HG03571 (cell line): ENCODE results near the gene PDIA5.

Experiments
- ATAC-seq: cut with Tn5 transposase; IDR thresholded peaks from one replicate; pipeline ENCODE4 v1.9.1; 2021; ENCODE audit not compliant: unreplicated experiment

The PDIA5 gene

DNA sequence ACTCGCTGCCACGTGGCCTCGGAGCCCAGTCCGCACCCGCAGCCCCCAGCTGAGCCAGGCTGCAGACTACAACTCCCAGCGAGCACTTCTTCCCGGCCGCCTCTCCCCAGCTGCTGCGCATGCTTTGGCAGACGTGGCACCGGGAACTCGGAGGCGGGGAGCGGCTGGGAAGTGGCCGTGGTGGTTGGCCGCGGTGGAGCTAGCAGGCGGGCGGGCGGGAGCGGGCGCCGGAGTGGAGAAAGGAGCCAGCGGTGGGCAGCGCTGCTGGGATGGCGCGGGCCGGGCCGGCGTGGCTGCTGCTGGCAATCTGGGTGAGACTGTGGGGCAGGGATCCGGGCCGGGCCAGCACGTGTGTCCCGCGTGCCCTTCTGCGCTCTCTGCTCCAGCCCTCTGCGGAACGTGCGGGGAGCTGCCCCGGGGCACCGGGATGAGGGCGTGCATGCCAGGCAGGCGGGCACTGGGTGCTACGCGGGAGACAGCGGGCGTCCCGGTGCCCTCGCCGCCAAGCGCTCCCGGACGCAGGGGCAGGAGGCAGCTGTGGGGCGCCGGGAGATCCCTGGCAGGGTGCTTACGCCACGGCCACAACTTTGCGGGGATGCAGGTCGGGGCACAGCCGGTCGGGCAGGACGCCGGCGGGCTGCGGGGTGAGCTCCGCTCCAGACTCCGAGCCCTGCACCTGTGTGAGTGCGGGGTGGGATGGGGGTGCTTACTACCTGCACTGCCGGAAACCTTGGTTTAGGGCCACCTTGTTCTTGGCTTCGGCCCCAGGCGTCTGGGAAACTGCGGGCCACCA is at the start of gene PDIA5:
Gene PDIA5 (plus strand): TSS at position 130 of the 793 bp plus-strand sequence. CDS start 140 bp downstream, at position 270.
- peak; percentile 86 for ATAC-seq

DNA sequence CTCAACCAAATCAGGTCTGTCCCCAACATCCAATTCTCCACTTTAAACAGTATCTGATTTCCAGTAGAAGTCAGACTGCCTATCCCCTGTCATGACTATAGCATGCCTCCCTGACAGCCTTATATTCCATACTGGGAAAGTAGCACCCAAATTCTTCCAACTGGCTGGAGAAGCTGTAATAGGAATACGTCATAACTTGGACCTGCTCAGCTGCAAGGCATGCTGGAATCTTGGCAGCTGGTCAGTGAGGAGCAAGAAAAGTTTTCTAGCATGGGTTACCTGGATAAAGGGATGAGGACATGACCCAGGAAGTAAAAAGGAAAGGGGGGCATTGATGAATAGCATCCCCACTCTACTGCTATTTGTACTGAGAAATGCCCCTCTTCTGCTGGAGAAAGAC is 48.1 kb upstream of the PDIA5 start:
- ATAC-seq: no peak

DNA sequence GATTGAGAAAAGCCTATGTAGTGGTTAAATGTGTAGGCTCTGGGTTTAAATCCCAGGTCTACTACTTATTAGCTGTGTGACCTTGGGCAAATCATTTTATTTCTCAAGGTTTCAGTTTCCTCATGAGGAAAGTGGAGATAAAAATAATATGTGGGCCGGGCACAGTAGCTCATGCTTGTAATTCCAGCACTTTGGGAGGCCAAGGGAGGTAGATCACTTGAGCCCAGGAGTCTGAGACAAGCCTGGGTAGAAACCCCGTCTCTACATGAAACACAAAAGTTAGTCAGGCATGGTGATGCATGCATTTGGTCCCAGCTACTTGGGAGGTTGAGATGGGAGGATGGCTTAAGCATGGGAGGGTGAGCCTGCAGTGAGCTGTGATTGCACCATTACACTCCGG is 47.7 kb upstream of the PDIA5 start:
- no peak for ATAC-seq

DNA sequence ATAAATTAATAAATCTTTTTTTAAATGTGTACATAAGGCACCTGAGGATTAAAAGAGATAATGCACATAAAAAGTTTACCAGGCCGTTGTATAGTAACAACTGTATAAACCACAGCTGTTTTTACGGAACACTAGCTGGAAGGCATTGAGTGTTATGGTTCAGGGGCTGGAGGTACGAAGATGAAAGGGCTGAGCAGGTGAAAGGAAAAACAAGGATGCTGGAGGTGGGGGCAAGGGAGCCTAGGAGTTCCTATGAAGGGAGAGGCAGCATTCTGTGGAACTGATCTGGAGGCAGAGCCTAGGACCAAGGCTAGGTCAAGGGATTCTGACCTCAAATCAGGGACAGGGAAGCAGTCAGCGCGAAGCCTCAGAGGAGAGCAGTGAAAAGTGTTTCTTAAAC is 47.2 kb upstream of the PDIA5 start:
- no peak for ATAC-seq

DNA sequence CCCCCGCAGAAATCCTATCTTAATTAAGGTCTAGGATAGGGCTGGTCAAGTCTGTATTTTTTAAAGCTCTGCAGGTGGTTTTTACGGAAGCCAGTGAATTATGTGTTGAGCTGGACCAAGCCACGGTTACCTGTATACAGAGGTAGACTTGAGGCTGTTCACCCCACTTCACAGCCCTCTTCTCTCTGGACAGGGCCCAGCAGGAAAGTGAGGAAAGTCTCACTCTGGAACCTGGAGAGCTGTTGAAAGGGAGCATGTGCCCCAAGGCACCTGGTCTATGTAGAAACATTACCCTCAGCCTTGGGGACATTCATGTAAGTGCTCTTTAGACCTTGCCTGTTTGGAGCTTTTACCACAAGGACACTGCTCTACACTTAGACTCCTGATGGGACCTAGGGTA is 46.1 kb upstream of the PDIA5 start:
- no peak for ATAC-seq

DNA sequence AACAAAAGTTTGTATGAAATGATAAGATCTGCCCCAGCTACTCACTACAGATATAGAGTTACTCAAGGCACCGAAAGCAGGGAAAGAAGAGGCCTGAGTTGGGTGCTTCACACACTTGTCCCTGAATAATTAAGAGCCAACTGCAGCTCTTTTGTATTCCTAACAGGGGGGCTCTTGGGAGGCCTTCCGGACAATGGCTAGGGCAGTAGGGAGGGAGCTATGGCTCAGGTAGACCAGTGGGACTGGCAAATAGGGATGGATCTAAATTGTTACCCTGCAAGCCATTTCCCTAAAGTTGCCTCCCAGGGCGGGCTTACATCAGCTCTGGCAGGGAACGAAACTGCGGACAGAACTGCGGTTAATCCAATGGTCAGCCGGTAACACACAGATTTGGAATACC is 45.4 kb upstream of the PDIA5 start:
- no peak for ATAC-seq

DNA sequence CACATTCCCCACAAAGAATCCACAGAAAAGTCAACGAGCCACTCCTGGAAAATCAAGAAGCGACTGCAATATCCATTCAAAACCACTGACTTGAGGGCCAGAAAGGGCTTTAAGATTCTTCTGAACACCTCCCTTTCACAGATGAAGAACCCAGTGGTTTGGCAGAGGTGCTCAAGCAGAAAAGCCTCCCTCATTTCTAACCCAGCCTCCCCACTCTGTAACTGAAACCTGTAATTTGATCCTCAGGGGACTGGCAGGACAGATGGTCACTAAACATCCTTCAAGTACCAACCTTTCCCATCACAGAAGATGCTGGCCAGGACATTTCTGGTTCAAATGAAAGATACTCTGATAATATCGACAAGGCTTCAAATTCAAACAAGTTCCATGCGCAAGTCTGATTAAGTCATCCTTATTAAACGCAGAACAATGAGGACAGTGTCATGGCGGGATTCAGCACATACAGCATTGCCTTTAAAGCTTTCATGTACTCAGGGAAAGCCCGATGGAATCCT is 44.8 kb upstream of the PDIA5 start:
- ATAC-seq: no peak

DNA sequence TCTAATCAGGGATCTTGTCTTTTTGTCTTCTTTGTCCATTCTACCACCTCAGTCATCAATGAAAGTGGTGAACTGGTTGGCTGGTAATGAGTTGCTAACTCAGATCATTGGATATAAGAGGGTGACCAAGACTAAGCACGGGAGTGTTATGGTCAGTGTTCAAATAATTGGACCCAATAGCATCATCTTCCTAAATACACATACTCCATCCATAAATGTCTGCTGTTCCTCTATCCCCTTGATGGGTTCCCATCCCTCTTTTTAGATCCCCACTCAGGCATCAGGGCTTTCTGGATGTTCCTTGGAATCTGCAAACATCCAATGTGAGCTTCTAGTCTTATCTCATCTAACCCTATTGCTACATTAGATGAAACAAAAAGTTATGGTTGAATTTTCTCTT is 42.8 kb upstream of the PDIA5 start:
- ATAC-seq: no peak

DNA sequence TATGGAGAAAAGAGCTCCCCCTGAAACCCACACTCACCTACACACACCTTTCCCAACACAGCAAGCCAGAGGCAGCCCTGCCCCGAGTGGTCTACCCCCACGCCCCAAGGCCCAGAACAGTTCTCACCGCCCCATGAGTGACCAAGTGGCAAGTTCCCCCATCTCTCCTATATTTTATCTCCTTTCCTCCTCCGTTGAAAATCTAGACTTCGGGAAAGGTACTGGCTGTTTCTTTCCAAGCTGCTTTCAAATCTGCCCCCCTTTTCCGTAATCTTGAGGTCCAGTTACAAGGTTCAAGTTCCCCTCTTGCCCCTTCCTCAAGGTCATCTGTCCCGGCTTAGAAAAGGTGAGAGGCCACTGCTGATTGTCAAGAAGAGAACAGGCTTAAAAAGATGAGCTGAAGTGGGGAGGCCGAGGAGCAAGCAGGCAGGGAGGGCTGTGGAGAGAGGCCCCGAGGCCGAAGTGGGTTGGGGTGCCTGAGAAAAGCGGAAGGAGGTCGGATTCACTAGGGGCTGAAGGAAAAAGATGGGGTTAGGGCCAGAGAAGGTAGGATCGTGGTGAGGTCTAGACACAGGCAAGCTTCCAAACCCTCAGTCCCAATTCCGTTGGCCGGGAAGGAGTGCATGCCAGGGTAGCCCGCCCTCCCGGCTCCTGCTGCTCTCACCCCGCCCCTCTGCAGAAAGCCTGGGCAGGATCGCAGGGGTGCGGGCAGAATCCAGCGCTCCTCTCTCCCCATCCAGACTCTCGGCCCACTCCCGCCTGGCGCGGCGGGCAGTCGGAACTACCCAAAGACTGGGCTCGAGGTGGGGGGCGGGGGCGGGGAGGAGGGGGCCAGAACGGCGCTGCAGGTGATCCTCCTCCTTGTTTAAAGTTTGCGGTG is 40.9 kb upstream of the PDIA5 start:
- no peak for ATAC-seq

DNA sequence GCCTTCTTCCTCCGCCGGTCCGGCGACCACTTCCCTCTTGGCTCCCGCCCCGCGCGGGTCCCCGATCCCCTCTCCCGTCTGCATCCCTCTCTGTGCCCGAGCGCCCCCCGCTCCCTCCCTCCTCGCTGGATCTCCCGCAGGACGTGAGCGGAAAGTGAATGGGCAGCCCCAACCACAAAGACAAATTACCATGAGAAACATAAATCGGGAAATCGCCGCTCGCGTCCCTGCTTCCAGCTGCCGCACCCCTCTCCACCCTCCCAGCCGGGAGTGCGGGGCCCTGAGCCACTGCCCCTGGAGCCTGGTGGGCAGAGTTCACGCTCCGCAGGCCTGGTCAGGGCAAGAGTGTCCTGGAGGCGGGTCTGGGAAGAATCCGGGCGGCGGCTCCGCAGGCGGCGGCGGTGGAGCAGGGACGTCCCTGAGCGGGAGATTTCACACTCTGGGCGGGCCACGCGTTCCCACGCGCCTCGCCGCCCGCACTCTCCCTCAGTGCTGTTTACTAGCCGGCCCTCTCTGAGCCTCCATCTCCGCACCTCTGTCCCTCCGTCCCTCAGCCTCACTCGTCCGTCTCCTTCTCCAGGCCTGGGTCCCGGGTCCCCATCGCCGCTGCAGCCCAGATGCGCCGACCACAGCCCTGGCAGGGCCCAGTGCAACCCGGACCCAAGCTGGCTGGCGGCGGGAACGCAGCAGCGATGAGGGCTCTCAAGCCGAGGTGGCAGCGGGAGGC is 40.1 kb upstream of the PDIA5 start:
- ATAC-seq: no peak

DNA sequence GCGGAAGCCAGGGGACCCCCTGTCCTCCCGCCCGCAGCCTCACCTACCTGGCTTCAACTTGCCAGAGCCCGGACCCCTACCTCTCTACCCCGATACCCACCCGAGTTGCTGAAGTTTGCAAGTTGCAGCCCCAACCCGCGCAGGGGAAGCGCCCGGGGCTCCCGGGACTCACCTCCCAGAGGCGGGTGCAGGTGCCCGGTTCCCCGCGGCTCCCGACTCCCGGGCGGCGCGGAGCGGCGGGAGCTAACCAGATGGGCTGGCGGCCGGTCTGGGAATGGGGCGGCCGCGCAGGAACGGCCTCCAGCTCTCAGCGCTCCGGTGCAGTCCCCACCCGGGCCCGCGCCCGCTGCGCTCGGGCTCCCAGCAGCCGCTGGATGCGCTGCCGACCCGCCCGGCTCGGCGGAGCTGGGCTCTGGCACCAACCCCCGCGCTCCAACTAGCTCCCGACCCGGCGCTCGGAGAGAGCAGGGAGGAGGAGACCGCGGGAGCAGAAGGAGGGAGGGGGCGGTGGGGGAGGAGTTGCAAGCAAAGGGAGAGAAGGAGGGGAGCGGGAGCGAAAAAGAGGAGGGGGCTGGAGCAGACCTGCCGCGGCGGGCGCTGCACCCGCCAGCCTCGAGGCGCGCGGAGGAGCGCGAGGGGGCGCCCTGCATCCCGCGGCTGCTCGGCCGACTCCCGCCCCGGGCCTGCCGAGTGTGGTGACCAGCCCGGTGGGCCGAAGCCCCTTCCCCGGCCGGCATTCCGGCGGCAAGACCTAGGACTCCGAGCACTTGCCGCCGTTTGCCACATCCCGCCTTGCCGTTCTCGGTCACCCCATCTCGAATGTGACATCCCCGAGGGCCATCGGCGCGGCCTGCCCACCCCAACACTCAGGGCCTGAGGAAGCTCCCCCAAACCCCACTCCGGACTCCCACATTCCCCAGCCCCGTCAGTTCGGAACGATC is 39.3 kb upstream of the PDIA5 start, which contains the start of gene SEMA5B:
Gene SEMA5B (minus strand): TSS at position 472 of the 941 bp plus-strand sequence. CDS start 66,500 bp downstream, outside the sequence.
- ATAC-seq: no peak

DNA sequence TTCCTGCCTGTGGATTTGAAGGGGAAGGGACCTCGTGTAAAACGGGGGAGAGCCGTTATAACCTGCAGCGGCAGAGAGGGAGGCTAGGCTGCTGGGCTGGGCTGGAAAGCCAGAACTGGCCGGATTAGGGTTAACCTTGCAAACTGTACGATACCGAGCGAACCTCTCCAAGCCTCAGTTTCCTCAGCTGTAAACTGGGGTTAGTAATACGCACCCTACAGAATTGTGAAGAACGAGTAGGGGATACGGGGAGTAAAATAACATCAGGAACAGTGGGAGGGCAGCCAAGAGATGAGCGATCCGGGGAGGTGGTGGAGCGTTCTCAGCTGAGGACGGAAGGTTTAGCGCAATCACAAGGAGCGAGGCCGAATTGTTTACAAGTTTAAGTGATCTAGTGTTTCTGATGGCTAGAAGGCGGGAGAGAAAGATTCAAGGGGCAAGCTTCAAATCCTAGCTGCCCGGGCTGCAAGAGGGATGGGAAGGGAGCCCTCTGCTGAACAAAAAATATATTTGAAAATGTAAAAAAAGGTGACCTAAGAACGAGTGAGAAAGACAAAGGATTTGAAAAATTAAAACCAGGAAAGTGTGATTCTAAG is 38.5 kb upstream of the PDIA5 start:
- ATAC-seq: no peak

DNA sequence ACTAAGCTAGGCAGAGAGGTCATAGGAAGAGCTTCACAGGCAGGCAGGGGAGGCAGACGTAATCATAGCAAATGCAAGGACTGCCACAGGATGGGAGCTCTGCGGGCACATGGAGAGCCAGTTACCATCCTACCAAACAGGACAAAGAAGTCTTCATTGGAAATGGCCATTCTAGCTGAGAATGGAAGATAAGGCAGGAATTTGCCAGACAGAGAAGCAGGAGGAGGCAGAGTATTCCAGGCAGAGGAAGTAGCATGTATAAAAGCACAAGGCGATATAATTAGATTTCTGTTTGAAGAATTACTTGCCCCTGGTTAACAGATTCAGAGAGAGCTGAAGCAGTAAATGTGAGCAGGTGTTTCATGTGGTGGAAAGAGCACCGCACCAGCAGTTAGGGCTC is 35.8 kb upstream of the PDIA5 start:
- no peak for ATAC-seq

DNA sequence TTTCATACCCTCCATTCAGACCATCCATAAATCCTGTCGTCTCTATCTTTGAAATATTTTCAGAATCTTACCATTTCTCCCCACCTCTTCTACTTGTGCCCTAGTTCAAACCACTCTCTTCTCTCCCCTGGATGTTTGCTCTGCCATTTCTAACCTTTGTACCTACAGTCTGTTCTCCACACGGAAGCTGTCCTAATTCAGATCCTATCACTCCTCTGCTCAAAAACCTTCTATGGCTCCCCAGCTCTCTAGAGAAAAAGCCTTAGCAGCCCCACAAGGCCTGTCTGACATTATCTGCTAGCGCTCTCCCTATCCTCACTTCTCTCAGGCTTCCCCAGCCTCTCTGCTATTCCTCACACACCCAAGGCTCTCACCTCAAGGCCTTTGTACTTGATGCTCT is 34.8 kb upstream of the PDIA5 start:
- ATAC-seq: no peak

DNA sequence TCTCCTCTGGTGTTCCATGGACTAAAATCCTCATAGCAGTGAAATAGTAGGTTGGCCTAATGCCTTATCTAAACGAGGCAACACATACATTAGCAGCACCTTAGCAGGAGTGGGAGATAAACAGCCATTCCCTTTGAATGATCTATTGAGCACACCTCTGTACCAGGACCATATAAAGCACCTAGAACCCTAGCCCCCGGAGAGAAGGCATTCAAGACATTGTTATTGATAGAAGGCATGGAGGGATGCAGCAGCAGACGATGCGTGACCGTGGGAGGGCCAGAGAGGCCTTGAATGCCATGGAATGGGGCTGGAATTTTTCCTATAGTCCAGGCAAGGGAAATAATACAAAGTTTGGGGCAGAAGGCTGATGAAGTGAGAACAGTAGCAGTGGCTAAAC is 32.7 kb upstream of the PDIA5 start:
- no peak for ATAC-seq

DNA sequence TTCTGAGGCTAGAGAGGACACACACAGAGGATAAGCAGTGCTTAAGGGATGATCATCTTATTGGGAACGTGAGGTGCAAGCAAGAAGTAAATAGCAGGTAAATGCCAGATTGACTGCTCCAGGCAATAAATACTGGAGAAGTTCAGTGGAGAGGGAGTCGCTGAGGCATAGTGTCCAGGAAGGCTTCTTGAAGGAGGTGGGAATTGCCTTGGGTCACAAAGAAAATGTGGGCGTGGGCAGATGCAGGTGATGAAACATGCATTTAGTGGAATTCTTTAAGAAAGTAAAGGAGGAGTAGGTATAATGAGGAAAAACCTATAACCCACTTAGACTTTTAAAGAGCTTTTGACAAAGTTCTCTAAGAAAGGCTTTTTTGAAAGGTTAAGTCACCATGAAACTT is 31.8 kb upstream of the PDIA5 start:
- ATAC-seq: no peak

DNA sequence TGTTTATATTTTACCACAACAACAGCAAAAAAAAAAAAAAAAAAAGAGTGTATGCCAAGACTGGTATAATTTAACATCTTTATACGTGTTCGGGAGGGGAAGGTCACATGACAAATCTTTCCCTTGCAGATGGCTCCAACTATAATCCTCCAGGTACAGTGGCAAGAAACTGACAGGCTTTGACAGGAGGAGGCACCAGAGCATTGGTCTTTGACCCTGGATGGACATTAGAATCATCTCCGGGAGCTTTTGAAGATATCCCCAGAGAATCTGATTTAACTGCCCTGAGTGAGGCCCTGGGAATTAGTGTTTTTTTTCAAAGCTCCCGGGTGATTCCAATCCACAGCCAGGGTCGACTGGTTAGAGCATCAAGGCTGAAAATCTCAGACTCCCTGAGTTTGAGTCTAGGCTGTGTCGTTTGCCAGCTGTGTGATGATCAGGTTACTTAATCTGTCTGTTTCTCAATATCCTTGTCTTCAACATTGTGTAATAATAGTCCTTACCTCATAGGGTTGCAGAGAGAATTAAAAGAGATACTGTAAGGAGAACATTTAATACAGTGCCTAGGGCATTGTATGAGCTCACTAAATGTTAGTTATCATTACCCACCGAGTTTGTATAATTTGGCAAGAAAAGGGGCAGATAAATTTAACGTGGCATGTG is 30.3 kb upstream of the PDIA5 start:
- ATAC-seq: no peak

DNA sequence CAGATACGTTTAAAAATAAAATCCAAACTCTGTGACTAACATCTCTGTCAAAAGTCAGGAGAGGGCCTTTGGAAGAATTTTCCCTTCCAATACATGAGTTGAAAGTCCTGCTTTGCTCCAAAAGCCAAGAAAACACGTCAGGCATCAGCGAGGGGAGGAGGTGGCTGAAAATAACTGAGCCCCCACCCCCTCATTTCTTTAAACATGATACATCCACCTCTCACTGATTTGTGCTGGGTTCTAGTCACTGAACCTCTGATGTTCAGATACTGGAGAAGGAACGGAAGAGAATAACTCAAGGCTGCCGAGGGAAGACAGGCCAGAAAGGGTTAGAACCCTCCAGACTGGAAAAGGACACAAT is 29.8 kb upstream of the PDIA5 start:
- no peak for ATAC-seq

DNA sequence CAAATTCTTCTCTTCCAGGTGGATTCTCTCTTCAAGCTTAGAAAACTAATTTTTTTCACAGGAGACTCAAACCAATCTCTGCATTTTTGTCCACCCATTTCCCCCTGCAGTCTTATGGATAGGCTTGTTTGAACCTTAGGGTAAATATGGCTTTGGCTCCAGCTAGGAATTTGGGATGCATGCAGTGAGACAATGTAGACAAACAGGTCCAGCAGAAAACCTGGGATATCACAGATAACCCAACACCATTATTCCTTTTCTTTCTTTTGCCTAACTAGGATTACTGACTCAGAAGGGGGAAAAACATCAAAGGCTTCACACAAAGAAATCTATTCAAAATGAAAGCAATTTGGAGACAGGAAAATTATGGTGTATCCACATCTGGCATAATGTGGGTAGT is 28.1 kb upstream of the PDIA5 start:
- no peak for ATAC-seq
